GM12878 (cell line): ENCODE data around the gene THAP11. TPM values are rescaled to one million over a fixed set of nuclear protein-coding genes. Genes with fewer than 3 reads are reported as not detected.

Experiments
- ATAC-seq: fragments of 200-7000 bp; cut with Tn5 transposase; 3 replicates; pipeline ENCODE4 v1.9.1; 2020; ENCODE audit warnings: mild to moderate bottlenecking, moderate library complexity
- BruUV-seq: library from RNA; stranded (reverse); fragments of 400-500 nt; replicated peaks from 2 replicates; lab custom pipeline; 2021; lab: Mats Ljungman, UMichigan
- CTCF ChIA-PET: fragments of 300-600 bp; sonication (Branson Sonifier 250); formaldehyde crosslinking; extraction: SDS; loops from one replicate; lab custom pipeline; 2021; ENCODE audit warnings: inconsistent platforms; lab: Yijun Ruan, JAX
- POLR2A ChIA-PET: fragments of 350-600 bp; formaldehyde crosslinking; extraction: SDS; loops from one replicate; lab custom pipeline; 2021; ENCODE audit warnings: inconsistent platforms; lab: Charles Lee
- RAD21 ChIA-PET: fragments of 300-600 bp; sonication (Branson Sonifier 250); formaldehyde crosslinking; loops from one replicate; lab custom pipeline; 2023; ENCODE audit warnings: antibody characterized with exemption; ENCODE audit not compliant: unreplicated experiment; lab: Charles Lee
- SMC1A ChIA-PET: fragments of 300-600 bp; sonication (Branson Sonifier 250); formaldehyde crosslinking; loops from one replicate; lab custom pipeline; 2023; ENCODE audit not compliant: unreplicated experiment, uncharacterized antibody; lab: Charles Lee
- DNase-seq: peaks from one replicate; pipeline ENCODE4 v3.0.0-alpha.2; 2011; ENCODE audit warnings: low read depth, low spot score
- FAIRE-seq: peaks from 3 replicates; lab custom pipeline; 2011; peaks lifted over from hg19 to GRCh38; lab: Jason Lieb, UNC
- H2AFZ ChIP-seq: 2 replicates; pipeline ENCODE4 v1.6.0; 2011; ENCODE audit warnings: low read depth, low read length, control low read depth; ENCODE audit not compliant: control insufficient read depth
- H3K27ac ChIP-seq: 2 replicates; pipeline ENCODE4 v1.5.1; 2011; ENCODE audit warnings: control low read depth; ENCODE audit not compliant: control insufficient read depth, insufficient read depth
- H3K27me3 ChIP-seq, 2 experiments: replicated peaks in 1 of 2; 2 replicates each; pipeline versions ENCODE4 v1.6.0 to v1.6.1; 2011; ENCODE audit warnings: low read length in 1 of 2; ENCODE audit not compliant: control insufficient read depth in 2 of 2, insufficient read depth in 2 of 2
- H3K36me3 ChIP-seq, 2 experiments: 2 replicates each; pipeline ENCODE4 v1.5.1; 2011; ENCODE audit warnings: low read length in 1 of 2; ENCODE audit not compliant: control insufficient read depth in 2 of 2, insufficient read depth in 2 of 2
- H3K4me1 ChIP-seq: 2 replicates; pipeline ENCODE4 v1.6.1; 2011; ENCODE audit warnings: mild to moderate bottlenecking, low read length, moderate library complexity, mixed read lengths; ENCODE audit not compliant: control insufficient read depth, insufficient read depth
- H3K4me2 ChIP-seq: 2 replicates; pipeline ENCODE4 v1.6.0; 2011; ENCODE audit warnings: control low read depth; ENCODE audit not compliant: control insufficient read depth, insufficient read depth
- H3K4me3 ChIP-seq: fragments of 200-600 bp; sonication (generic); 2 replicates; pipeline ENCODE4 v1.5.1; 2016
- H3K79me2 ChIP-seq: 2 replicates; pipeline ENCODE4 v1.6.0; 2011; ENCODE audit warnings: low read length; ENCODE audit not compliant: control insufficient read depth, insufficient read depth
- H3K9ac ChIP-seq: 2 replicates; pipeline ENCODE4 v1.8.0; 2011; ENCODE audit warnings: low read length, control low read depth, mixed read lengths; ENCODE audit not compliant: control insufficient read depth, insufficient read depth
- H3K9me3 ChIP-seq: replicated peaks from 3 replicates; pipeline ENCODE4 v1.5.1; 2011; ENCODE audit warnings: mild to moderate bottlenecking, low read length; ENCODE audit not compliant: control insufficient read depth, insufficient read depth
- H4K20me1 ChIP-seq: 2 replicates; pipeline ENCODE4 v1.6.0; 2011; ENCODE audit not compliant: control insufficient read depth, insufficient read depth
- CBX3 ChIP-seq: fragments of 200-600 bp; sonication (generic); IDR thresholded peaks from 2 replicates; pipeline ENCODE4 v1.6.1; 2016; ENCODE audit warnings: low read depth, borderline replicate concordance
- JUND ChIP-seq: IDR thresholded peaks from 2 replicates; pipeline ENCODE4 v1.6.1; 2012; ENCODE audit warnings: low read depth, mild to moderate bottlenecking, low read length, improper control_type of control experiment, moderate library complexity
- MEF2A ChIP-seq: IDR thresholded peaks from 2 replicates; pipeline ENCODE4 v1.6.1; 2011; ENCODE audit warnings: low read depth, mild to moderate bottlenecking, low read length, moderate library complexity; ENCODE audit not compliant: insufficient read depth
- NR2C2 ChIP-seq: IDR thresholded peaks from 2 replicates; pipeline ENCODE4 v1.6.1; 2011; ENCODE audit warnings: borderline replicate concordance, low read depth; ENCODE audit not compliant: control insufficient read depth, insufficient read length
- PKNOX1 ChIP-seq: fragments of 450-650 bp; IDR thresholded peaks from 2 replicates; pipeline ENCODE4 v1.6.1; 2016; ENCODE audit warnings: mild to moderate bottlenecking
- STAT1 ChIP-seq: fragments of 450-650 bp; conservative IDR thresholded peaks from 2 replicates; pipeline ENCODE4 v1.6.1; 2014; ENCODE audit warnings: antibody characterized with exemption, mild to moderate bottlenecking
- TCF3 ChIP-seq: IDR thresholded peaks from 2 replicates; pipeline ENCODE4 v1.6.1; 2012; ENCODE audit warnings: low read depth, mild to moderate bottlenecking, low read length, borderline replicate concordance; ENCODE audit not compliant: insufficient read depth
- YBX1 ChIP-seq: fragments of 450-650 bp; IDR thresholded peaks from 2 replicates; pipeline ENCODE4 v1.6.1; 2016; ENCODE audit warnings: antibody characterized with exemption
- ZZZ3 ChIP-seq: IDR thresholded peaks from 2 replicates; pipeline ENCODE4 v1.6.1; 2011; ENCODE audit warnings: low read depth; ENCODE audit not compliant: control insufficient read depth, insufficient read length
- WGBS: methylation state at CpG from one replicate; pipeline ENCODE4 v1.1.6; 2016; ENCODE audit warnings: low lambda C conversion rate; ENCODE audit not compliant: insufficient replicate concordance, insufficient coverage; ENCODE audit errors: missing lambda C conversion rate; 5-methylcytosine and 5-hydroxymethylcytosine counted together
- in situ Hi-C: fragments of 300-500 bp; cut with MboI; formaldehyde crosslinking; loops from 9 replicates; pipeline ENCODE4 v1.14.3; 2018; ENCODE audit warnings: mixed read lengths
- intact Hi-C: fragments of 100-400 bp; cut with micrococcal nuclease; formaldehyde crosslinking; loops from one replicate; pipeline ENCODE4 v1.14.2; 2022; ENCODE audit not compliant: unreplicated experiment
- polyA plus RNA-seq, 11 experiments: library from polyadenylated mRNA; depleted of rRNA in 4 of 11; unstranded in 6 of 11; stranded (reverse) in 5 of 11; fragments of >200 nt; fragmentation: Nextera tagmentation in 4 of 11; fragmentation: Illumina TruSeq in 1 of 11; extraction: Ambion mirVana in 4 of 11; extraction: Trizol in 1 of 11; gene quantifications; 1 replicate in 1 of 11; 2 replicates in 10 of 11; pipeline versions ENCODE4 v1.2.1 to v1.2.3, GENCODE V29; 2011 to 2016; ENCODE audit warnings: inconsistent platforms in 2 of 11, missing spikeins in 2 of 11, low read depth in 1 of 11
- total RNA-seq, 4 experiments: library from RNA; depleted of rRNA in 3 of 4; stranded (reverse); fragments of >200 nt in 3 of 4; fragmentation: Illumina TruSeq in 1 of 4; extraction: Trizol in 1 of 4; gene quantifications; 2 replicates each; pipeline versions ENCODE4 v1.2.1 to v1.2.3, GENCODE V29; 2013 to 2021

Gene THAP11
- total and polyA plus RNA-seq, 10 of the 15 experiments (the other 5 are each of a cell fraction or from before 2014, with no cell fraction given): 2.5 to 36.7 (median 21.4) TPM

GRCh38 chr16:67853670-67854069, 11.6 kb downstream of the THAP11 start:
- in situ Hi-C loops (no loop called here), intact Hi-C loops (no loop called here)
- Histone ChIP-seq H2AFZ (no peak overlapping the region), H3K4me2 (no peak overlapping the region), H3K9me3 (no peaks in the 10 kb centered on the region), H3K27me3 (no peaks in the 10 kb centered on the region), H3K27ac (no peak overlapping the region), H3K79me2 (peaks cover 57% of the 10 kb centered on the region), H3K36me3 (peaks cover 0 to 5% of the 10 kb centered on the region in 2 experiments; a peak in 2 of 4 replicates), H3K9ac (no peak overlapping the region), H3K4me3 (no peak overlapping the region), H3K4me1 (no peaks in the 10 kb centered on the region), H4K20me1 (no peaks in the 10 kb centered on the region)
- no peak for FAIRE-seq
- no peak for DNase-seq
- ChIA-PET SMC1A (interaction anchor here (0.5 kb wide), 1 partner anchor 385 kb away, joined by 3 read pairs; no protein-coding TSS in a partner anchor), POLR2A (no interaction called here), CTCF (interaction anchor here (0.6 kb wide), 1 partner anchor 148 kb away, joined by 3 read pairs; no protein-coding TSS in a partner anchor), RAD21 (no interaction called here)
- no peak for ATAC-seq
- BruUV-seq: no TSS peak
- 100% methylated on average over 3 of the region's 3 CpGs for WGBS
- no peak for TF ChIP-seq TCF3
- no peak for TF ChIP-seq STAT1
- TF ChIP-seq NR2C2: no peak
- no peak for TF ChIP-seq ZZZ3
- no peak for TF ChIP-seq MEF2A
- TF ChIP-seq CBX3: no peak
- TF ChIP-seq YBX1: no peak
- no peak for TF ChIP-seq PKNOX1
- no peak for TF ChIP-seq JUND
